ENCODE measurements around the gene LMF2.

The LMF2 gene

DNA sequence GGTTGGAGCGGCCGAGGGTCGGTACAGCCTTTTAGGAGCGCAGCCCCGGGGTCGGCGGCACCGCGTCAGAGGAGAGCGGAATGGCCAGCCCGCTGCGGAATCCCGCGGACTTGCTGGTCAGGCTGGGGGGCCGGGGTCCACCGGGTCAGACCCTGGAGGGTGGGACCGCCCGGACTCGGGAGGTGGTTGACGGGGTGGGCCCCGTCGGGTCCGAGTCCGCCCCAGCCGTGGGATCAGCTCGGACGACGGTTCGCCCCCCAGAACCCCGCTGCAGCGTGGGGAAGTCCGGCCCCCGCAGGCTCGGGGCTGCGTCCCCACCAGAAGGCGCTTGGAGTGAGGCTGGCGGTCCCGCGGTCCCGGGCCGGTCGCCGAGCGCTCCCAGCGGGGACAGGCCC, 26.5 kb downstream of the LMF2 start:
- DNase-seq, result no peak

DNA sequence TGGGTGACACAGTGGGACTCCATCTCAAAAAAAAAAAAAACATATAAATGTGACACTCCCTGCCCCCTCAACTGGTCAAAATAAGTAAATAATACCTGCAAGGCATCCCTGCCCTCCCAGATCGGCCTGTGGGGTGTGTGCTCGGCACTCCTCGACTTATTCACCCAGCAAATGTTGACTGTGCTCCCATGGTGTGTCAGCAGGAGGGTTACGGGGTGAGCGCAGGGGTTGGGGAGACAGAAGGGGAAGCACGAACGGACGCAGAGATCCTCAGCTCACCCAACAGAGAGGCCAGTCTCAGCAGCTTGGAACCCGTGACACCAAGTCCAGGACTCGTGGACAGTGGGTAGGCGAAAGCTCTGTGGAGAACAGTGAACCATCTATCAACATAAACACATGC, 27.8 kb downstream of the LMF2 start:
- DNase-seq, result no peak

DNA sequence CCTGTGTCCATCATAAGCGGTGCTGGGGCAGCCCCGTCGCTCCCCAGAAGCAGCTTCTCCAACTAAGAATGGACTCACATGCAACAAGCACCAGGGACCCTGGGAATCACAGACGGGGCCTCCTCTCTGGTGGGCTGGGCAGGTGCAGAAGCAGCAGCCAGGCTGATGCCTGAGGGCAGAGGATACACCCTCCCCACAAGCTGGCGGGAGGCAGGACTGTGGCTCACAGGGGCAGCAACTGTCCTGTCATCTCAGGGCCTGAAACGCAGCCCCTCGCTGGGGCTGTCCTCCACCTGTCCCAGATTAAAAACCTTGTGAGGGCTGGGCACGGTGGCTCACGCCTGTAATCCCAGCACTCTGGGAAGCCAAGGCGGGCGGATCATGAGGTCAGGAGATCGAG, 29.6 kb downstream of the LMF2 start:
- no peak for DNase-seq

DNA sequence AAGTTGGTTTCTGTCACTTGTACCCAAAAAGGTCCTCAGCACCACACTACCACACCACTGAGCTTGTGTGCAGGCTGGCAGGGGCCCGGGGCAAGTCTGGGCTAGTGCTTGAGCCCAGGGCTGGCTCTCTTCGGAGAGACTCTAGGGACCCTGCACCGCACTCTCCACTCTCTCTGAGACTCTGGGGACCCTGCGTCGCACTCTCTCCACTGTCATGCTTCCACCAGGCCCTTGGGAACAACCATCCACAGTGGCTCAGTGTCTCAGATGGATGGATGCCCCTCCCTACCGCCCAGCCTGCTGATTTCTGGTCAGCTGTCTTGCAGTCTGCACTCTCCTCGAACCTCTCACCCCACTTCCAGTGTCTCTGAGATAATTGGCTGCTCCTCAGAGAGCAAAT, 30.6 kb downstream of the LMF2 start:
- DNase-seq, result no peak

DNA sequence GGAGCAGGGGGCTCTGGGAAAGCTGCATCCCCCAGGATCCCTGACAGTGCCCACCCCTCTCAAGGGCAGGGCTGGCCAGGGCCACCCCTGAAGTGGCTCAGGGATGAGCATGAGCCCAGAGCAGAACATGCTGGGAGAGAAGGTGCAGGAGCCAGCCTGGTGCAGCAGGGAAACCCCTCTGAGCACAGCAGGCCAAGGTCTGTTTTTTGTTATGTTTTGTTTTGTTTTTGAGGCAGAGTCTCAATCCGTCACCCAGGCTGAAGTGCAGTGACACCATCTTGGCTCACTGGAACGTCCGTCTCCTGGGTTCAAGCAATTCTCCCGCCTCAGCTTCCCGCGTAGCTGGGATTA, 31.9 kb downstream of the LMF2 start:
- DNase-seq, result no peak

DNA sequence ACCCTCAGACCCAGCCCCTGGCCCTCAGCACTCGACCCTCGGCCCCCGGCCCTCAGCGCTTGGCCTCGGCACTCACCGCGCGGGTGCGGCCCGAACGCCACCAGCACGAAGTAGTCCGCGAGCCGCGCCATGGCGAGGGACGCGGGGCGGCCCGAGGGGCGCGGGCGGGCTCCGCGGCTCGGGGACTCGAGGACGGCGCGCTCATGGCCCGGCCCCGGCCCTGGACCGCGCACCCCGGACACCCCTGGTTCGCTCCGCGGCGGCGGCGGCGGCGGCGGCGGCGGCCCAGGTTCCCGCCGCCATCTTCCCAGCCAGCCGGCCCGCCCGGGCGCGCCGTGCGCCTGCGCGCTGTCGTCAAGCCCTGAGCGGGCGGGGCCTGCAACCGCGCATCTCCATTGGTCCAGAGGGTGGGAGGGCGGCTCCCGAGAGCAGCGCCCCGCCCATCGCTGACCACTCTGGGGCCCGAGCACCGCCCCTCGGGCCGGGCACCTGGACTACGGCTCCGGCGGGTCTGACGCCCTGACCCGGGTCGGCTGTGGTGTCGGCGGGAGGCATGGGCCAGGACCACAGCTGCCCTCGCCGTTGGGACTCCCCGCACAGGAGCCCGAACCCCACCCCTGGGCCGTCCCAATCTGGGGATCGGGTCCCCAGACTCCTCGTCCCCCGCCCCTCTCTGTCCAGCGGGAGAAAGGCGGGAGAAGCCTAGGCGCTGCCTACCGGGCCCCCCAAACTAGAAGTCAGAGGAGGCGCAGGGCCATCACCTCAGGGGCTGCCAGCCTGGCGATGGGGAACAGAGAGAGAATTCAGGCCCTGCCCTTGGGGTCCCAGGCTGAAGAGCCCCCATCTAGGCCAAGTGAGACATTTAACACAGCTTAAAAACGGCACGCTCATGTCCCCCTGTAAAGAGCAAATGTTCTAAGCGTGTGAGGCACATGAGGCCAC, 32.5 kb downstream of the LMF2 start, which contains the start of gene SBF1:
SBF1 (minus strand) TSS at position 326 of the 942 bp plus-strand sequence; CDS start at position 131, 195 bp downstream.
- DNase-seq, result peak; percentile 88

DNA sequence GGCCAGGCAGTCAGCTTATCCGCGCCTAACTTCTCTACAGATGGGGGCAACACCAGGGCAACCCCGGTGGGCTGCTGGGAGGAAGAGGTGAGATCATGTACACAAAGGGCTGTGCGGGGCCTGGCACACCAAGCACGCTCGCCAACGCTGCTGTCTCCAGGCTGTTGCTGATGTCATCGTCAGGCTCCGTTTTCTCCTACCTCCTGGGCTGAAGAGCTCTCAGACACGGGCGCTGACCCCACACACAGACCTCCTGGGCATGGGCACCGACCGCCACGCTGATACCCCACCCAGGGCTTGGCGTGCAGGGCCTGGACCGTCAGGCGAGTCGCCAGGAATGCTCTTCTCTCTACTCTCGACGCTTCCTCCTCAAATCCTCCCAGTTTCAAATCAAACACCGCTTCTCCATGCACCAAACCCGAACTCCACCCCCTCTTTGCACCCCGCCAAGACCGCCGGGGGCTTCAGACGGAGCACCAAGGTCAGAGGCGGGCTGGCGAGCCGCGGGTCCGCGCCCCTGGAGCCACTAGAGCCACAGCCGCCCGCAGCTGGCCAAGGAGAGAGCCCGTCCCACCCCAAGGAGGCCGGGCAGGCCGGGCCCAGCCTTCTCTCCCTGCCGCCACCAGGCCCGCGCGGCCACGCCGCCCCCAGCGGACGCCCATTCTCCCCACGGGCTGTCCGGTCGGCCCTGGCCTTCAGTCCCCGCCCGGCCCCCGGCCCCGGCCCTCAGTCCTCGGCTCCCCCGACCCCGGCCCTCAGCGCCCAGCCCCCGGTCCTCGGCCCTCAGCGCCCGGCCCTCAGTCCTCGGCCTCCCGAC, 33.4 kb downstream of the LMF2 start:
- no peak for DNase-seq

DNA sequence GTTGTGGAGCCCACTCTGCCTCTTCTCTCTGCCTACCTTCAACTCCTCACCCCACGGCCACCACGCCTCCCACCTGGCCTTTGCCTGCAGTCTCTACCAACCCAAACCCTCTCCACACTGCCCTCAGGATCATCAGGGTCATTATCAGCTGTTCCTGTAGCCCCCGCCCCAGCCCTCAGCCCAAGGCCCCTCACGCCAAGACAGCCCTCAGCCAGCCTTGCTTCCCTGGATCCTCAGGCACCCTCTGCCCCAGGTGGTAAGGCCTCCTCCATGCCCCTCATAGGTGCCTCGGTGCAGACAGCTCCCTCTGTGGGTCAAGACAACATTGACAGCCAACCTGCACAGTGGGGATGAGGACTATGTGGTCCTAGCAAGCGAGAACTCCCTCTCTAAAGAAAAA, 34.4 kb downstream of the LMF2 start:
- peak; percentile 37 for DNase-seq

DNA sequence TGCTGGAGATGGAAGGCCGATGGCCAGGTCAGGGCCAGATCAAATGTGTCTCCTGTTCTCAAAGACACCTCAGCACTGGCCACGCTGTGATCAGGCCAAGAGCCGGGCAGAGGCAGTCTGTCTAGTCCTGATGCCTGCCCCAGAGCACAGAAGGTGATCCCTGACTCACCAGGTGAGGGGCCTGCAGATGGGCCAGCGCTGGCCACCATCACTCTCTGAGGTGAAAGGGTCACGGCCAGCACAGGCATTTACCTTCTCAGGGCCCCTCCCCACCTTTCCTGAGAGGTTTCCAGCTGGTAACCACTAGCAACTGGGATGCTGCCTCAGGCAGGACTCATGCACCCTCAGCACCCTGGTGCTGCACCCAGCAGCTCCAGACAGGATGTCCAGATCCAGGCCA, 35.5 kb downstream of the LMF2 start:
- DNase-seq, result no peak

DNA sequence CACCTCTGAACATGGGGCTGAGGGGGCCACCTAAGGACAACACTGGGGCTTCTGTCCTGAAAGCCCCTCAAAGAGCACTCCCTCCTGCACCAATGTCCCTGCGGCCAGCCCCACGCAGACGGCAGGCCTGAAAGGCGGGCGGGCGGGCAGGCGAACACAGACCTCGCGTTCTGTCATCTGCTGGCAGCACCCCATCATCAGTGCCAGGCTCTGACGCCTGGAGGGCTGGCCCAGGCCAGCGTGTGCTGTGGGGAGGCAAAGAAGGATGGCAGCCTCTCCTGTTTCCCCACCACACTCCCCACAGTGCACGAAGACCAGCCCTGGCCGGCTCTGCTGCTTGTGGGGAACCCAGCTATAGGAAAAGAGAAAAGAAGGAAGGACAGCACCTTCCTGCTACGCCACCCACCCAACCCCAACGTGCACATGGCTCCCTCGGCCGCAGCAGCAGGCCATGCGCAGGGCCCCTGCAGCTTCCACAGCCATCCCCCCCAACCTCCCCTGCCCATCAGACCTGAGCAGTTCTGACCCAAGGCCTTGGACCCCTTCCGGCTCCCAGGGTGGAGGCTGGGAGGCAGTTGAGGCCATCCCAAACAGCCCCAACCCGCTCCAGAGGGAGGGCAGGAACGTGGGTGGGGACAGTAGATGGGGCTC, 36.2 kb downstream of the LMF2 start:
- no peak for DNase-seq

DNA sequence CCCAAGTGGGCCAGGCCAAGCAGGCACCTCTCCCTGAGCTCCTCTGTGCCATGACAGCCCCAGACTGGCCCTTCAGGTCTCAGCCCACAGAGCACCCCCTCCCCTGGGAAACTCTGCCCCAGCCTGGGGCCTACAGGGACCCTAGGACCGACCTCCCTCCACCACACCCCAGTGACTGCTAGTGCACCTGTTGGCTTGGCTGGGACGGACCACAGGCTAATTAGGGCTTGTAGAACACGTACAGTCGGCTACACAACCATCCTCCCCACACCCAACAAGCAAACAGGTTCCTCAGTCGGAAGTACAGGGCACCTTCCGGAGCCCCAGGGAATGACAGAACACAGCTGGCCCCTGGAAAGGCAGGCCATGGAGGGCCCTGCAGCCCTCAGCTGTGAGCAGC, 37.0 kb downstream of the LMF2 start:
- DNase-seq, result no peak

DNA sequence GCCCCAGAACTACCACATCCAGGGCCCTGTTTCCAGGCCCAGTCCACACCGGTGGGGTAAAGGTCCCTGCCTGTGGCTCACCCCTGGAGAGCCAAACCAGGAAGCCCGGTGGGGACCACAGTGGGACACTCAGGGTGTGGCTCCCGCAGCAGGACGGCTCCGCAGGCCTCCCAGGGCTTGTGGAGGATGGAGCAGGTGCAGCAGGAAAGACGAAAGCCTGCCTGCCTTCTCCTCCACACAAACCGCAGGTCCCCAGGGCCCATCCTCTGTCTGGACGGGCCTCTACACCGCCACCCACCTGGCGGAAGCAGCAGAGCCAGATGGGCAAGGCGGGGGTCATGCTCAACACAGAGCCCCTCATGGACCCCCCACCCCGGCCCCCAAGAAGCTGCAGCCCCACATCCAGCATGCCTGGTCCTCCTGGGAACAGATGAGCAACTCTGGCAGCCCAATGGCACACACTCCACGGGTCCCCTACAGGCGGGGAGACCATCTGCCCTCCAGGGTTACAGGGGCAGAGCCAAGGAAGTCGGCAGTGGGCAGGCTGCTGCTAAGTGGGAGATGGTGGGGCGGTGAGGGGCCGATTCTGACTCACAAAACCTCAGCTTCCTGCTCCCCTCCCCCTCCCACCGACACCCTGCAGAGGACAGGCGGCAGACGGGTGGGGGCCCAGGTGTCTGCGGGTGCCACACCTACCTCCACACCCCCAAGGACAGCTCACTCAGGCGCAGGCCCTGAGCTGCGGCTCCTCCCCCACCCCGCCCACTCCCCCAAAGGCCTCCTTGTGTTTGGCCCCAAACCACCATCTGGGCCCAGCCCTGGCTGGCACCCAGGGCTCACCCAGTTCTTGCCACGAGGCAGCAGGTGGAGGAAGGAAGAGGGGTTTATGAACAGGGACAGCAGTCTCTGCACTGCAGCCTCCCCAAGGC, 37.9 kb downstream of the LMF2 start:
- DNase-seq, result peak; percentile 99

DNA sequence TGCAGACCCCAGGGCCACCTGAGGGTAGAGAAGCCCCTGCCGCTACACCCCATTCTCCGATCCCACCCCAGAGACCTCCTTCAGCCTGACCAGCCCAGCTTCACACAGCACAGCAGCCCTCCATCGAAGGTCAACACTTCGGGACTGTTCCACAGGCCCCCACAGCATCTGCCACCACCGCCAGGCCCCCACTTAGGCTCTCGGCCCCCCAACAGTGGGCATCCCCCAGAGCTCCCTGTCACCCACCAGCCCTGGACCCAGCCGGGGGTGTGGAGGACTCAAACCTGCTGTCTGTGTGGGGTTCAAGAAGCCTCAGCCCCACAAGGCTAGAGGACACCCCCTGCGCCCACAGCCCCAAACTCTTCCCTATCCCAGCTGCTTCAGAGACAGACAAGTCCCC, 38.9 kb downstream of the LMF2 start:
- no peak for DNase-seq

DNA sequence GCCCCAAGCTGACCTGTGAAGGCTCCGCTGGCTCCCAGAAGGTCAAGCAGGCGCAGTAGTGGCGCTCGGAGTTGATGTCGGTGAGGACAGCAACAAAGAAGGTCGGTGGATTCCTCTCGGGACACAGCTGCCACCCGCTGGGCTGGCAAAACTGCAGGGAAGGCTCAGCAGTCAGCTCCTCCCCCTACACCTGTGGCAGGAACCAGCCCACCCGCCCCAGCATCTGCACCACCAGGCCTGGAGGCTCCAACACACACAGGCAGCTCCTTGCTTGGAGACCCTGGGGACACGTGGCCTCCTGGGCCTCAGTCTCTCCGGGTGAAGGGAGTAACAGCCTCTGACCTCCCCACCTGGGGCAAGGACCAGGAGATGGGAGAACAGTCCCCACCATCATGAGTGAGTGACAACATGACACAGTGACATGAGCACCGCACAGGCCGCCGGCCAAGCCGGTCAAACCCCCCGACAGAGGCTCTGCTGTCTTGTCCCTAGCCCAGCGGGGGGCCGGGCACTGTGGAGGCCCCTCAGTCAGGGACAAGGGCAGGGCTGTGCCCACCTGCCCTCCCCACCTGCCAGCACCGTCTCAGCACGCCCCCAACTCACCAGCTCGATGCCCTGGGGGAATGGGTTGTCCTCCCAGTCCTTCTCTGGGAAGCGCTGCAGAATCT, 39.6 kb downstream of the LMF2 start:
- DNase-seq, result no peak

DNA sequence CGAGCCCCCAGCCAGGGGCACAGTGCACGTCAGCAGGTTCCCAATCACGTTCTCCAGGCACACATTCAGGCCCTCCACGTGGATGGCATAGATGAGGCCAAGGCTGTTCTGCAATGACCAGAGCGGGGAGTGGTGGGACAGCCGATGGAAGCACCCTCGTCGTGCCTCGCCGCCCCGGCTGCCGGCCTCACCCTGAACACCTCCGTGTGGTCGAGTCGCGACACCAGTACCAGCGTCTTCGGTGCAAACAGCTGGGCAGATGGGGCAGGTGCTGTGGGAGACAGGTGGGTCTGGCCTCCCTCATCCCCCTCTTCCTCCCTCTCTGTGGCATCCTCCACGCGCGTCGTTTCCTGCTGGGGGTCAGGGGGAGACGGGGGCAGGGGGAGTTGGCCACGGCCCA, 40.2 kb downstream of the LMF2 start:
- no peak for DNase-seq

DNA sequence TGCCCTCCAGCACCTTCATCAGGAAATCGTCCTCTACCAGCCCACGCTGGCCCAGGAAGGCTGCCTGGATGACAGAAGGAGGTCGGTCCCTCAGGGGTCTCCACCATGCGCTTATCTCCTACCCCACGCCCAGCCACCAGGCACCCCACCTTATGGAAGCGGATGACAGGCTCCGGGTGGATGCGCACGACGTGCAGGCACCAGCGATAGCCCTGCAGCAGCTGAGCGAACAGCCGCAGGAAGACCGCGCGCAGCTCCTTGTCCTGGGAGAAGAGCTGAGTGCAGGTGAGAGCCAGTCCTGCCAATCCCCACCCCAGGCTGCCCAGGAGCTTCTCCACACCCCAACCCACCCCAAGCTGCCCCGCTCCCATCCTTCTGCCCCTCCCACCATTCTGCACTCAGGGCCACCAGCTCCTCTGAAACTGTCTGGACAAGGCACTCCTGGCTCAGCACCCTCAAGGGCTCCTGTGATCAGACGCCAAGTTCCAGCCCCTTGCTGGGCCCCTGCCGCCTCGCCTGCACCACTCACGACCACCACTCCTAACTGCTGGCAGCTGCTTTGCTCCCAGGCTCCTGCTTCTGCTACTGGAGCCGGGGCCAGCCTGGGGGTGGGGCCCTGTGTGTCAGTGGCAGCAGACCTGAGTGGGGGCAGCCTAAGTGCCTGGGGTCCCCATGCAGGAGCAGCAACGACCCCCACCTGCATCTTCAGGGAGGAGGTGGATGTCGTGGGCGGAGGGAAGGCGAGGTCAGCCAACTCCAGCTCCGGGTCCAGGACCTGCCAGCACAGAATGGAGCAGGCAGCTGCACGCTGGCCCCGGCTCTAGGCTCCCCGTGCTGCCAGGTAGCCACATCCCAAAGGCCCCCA, 42.2 kb downstream of the LMF2 start:
- DNase-seq, result no peak

DNA sequence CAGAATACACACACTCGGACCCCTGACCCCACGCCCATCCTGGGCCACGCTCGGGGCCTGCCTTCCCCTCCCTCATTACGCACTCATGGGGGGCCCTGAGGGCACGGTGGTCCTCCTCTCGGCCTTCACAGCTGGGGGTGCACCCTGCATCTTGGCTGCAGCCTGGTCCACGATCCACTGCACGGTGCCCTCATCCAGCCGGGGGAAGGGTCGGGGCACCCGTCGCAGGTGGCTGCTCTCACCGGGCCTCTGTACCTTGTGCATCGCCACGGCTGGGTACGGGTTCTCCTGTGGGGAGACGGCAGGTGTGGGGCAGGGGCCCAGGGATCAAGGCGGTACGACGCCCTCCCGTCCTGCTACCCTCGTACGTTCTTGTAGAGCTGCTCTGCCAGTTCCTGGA, 43.1 kb downstream of the LMF2 start:
- no peak for DNase-seq

DNA sequence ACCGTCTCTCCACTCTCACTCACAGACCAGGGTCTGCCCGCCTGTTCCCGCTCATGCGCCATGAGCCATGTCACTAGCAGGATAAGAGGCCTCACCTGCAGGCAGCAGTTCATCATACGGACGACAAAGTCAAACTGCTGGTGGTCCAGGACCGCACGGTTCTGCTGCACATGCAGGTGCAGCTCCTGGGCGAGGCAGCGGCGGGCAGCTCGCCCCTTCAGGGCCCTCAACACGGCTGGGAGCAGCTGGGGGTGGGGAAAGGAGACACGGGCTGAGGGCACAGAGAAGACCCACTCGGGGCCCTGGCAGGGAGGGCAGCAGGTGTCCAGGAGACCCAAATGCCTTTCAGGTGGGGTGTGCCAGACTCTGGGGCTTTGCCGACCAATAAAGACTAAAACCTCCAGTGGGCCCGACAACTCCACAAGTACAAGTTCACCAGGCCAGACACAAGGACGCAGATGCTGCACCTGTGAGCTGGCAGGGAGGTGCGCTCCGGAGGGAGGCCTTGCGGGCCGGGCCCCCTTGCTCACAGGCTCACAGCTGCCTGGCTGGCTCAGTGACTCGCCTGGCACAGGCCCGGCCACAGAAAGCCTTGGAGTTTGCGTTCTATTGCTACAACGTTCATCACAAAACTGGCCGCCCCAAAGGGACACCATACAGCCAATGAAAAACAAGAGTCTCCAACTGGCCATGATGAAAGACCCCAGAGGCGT, 44.2 kb downstream of the LMF2 start:
- no peak for DNase-seq

DNA sequence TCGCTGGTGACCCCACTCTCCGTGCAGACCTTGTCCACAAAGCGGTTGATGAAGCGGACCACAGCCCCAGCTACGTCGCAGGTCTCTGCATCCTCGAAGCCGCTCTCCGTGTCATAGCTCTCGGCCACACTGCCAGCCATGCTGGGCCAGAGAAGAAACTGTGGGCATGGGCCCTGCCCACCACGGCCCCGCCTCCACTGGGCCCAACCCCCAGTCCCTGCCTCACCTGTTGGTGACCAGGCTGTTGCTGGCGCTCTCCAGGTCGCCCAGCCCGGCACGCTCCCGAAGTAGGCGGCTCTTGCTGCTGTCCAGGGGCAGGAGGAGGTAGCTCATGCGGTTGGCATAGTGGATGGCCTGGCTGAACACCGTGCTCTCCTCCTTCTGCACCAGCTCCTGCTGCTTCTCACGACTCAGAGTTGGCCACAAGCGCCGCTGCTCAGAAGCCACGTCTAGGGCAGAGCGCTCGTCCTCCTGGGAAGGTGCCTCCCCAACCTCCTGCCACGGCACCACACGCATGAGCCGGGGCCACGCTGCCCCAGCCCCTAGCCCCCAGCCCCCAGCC, 45.4 kb downstream of the LMF2 start:
- DNase-seq, result no peak

DNA sequence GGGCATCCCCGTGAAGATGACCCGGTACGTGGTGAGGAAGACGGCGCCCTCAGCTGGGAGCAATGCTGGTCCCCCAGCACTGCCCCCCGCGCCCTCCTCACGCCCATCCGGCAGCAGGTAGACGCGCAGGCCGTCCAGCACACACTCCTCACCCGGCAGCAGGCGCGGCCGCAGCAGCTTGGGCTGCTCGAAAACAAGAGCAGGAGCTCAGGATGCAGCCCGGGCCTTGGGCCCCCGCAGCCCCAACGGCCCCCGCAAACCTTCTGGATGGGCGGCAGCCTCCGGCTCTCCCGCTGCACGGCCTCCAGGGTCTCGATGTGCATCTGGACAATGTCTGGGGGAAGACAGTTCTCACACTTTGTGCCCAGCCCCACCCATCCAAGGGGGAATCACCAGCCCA, 46.0 kb downstream of the LMF2 start:
- DNase-seq, result no peak

Measured in activated effector memory CD4-positive, alpha-beta T cell treated with Interleukin-2 at 50 U/mL for 16 hours (primary cell).